Limb (tissue), 2 donors: ENCODE measurements around the gene FGGY.
A peak's percentile ranks its signal among the peaks of the same experiment; 100 is the strongest.
"Not testable (repeated sequence)": the region's sequence is repeated elsewhere in the genome, so short reads cannot be mapped to it uniquely, and the experiment has no call there.

Experiments
- DNase-seq, 2 donors: peaks; one replicate each; pipeline ENCODE4 v3.0.0-alpha.2; 2016; ENCODE audit errors: extremely low spot score in 2 of 2

FGGY gene

DNA sequence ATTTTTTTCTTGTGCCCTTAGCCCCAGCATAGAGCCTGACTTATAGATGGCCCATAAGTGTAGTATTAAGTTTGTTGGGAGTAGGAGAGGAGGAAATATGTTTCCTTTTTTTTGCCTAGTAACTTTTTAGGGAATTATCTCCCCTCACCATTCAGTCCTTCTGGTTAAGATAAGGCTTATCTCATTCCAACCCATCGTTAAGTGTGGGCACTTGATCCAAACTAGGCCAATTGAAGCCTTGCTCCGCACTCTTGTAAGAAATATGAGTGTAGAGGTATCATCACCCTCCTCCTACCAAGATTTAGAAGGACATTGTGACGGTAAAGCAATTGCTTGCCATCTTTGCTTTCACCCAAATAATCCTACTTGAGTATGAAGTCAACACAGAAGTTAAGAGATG is 8.8 kb upstream of the FGGY start:
- DNase-seq, result no peak

DNA sequence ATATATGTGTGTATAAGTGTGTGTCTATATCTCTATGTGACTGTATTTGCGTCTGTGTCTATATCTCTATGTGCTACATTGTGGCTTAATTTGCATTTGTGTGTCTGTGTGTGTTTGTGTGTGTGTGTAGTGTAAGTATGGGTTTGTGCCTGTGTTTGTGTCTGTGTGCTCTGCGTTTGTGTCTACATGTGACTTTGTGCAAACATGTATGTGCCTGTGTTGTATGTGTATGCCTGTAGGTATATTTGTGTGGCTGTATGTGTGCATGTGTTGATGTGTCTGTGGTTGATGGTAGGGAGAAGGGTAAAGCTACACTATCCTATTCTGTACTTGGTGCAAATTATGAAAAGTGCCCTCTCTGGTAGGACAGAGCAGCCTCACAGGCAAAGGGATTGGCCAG is 7.3 kb upstream of the FGGY start:
- no peak for DNase-seq

DNA sequence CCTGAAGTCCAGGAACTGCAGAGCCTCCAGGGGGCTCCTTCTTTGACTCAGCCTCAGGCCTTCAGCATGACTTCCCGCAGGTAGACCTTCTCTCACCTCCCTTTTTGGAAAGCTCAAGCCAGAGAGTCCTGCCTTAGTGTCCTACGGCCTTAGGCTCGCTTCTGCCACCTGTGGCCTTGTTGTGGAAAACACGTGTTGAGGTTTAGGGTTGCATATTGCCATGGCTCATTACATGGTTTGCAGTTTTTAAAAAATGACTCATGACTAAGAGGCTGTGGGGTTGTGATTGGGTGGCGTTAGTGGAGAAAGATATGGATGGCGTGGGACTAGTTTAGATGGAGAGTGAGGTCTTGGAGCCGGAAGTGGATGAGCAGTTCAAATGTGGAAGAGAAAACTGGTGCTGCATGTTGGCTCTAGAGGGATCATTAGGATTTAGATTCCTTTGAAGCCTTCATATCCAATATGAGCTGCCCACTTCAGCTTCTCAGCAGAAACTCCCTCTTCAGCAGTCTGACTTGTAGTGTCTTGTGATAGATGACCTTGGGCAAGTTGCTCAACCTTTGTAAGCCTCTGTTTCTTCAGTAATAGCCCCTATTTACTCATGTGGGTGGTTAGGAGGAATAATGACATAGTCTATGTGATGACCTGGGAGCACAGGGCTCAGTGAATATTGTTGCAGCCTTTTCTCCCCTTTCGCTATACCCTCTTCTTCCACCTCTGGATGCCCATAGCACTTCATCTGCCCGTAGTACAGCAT is 6.5 kb upstream of the FGGY start:
- DNase-seq, result no peak

DNA sequence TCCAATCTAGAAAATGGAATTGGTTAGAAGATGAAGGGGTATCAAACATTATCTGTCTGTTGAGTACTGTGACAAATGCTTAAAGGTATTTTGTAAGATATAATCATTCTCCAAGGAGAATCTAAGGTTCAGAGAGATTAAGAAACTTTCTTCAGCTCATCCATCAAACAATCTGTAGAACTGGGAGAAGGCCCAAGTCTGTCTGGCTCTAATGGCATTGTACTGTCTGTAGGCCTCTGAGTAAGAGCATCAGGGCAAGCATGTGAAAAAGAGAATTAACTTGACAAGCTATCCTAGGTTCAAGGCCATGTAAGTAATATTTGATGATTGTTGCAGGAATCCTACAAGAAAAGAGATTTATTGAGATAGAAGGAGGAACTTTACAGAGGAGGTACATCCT is 5.3 kb upstream of the FGGY start:
- DNase-seq, result no peak

DNA sequence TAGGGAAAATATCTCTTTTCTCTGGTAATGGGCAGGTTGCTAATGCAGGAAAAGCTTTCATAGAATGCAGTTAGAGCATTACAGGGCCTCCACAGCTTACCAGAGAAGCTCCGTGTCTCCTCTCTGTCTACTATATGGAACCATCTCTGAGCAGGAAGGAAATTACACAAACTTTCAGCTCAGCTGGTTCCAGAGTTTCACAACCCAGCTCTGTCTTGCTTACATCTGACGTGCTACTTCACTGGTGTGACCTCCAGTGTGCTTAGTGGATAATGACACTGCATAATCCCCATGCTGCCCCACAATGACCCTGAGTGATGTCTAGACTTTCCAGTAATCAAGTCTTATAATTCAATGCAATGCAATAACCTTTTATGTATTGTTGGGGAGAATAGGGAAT is 4.3 kb upstream of the FGGY start:
- DNase-seq, result no peak

DNA sequence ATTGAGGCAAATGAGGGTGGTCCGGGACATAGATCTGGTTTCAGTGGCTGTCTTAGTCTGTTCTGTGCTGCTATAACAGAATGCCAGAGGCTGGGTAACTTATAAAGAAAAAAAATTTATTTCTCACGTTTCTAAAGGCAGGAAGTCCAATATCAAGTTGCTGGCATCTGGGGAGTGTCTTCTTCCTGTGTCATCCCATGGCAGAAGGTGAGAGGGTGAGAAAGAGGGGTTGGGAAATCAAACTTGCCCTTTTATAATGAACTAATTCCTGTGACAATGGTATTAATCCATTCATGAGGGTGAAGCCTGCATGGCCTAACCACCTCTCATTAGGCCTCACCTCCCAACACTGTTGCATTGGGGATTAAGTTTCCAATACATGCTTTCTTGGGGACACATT is 3.7 kb upstream of the FGGY start:
- no peak for DNase-seq

DNA sequence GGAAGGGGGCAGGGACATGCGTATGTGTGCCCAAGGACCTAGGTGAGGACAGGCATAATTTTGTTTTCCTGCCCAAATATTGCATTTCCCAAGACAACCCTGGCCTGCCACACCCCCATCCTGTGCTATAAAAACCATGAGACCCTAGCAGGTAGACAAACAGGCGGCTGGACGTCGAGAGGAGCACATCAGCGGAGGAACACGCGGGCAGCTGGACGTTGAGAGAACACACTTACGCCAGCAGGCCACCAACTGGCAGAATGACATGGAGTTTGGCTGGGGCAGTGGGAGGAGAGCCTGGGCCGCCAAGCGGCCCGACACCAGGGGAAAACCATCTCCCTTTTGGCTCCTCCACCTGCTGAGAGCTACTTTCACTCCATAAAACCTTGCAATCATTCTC is 3.0 kb upstream of the FGGY start:
- no peak for DNase-seq

DNA sequence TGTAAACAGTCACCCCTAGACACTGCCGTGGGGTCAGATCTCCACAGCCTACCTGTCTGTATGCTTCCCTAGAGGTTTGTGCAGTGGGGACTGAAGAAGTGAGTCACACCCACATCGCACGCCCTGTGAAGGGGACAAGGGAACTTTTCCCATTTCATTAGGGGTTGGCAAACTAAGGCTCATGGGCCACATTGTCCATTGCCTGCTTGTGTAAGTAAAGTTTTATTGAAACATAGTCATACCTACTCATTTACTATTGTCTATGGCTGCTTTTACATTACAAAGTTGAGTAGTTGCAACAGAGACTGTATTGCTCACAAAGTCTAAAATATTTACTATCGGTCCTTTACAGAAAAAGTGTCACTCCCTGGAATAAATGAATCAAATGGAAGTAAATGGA is 2.5 kb upstream of the FGGY start:
- DNase-seq, result no peak

DNA sequence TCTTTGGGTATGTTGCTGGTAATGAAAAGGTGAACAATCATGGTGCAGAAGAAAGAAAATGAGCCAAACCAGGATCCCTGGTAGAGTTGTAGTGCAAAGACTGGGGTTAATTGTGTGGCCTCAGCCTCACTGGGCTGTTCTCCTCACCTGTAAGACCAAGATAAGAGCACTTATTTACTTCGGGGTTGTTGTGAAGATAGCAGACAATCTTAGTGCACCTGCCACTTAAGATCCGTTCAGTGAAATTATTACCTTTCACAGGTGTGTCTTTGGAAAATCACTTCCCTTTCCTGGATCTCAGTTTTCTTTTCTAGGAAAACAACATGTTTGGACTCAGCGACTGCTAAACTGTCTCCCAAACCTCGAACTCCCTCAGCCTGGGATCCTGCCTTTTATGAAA is 1.3 kb upstream of the FGGY start:
- DNase-seq, result no peak

DNA sequence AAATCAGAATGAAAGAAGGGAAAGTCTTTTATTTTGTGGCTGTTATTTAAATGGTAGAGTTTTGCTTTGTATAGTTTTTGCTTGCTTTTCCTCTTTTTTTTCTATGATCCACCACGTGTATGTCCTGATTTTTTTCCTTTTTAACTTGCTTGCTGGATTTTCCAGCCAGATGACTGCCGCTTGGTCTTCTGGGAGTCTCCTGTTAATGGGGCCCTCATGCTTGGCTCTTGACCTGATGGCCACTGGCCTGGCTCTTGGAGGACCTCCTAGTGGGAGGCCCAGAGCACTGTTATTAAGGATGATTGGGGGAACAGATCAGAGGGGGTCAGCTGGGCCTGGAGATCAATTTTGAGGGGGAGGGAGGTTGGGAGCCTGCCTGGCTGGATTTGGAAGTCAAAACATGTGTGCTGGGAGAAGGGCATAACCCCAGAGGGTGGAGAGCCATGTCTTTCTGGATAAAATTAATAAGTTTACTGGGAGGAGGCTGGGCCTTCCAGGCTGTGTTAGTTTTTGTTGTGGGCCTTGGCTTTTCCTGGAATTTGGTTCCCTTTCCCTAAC is 1.2 kb downstream of the FGGY start:
- peak in 1 of 2 donors; percentile 39 for DNase-seq

DNA sequence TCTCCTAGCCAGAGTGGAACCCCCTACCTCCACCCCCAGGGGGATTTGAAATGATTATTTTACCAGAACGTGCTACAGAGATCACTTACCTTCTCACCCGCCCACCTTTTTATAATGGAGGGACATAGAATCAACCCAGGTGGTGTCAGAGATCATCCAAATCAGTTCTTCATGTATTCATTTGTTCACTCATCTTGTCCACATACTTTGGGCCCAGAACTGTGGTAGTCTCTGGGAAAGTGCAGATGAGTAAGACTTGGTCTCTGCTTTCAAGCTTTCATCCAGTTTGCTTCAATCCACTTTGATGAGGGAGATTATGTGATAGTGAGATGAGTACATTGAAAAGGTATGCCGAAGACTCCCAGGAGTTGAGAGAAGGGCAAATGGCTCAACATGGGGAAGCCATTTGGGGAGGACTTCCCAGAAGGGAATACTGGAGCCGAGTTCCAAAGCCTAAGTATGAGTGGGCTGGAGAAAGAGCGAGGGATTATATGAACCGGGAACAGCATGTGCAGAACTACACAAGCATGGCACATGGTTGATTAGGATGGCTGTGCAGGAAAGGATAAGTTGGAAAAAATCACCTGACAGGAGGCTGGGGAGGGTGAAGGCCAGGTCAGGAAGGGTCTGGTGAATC is 1.9 kb downstream of the FGGY start:
- no peak for DNase-seq

DNA sequence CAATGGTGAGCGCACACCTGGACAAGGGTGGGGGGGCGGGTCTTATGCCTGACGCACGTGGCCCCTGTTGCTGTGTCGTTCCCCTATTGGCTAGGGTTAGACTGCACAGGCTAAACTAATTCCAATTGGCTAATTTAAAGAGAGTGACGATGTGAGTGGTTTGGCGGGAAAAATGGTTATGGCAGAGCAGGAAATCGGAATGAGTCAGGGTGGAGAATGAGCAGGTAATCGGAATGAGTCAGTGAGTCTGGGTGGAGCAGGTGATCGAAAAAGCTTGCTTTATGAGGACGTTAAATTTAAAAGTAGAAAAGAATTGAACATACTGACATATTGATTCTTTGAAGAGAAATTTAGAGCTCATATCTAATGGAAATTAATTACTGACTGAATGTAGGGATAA is 2.8 kb downstream of the FGGY start:
- not testable (repeated sequence) for DNase-seq

DNA sequence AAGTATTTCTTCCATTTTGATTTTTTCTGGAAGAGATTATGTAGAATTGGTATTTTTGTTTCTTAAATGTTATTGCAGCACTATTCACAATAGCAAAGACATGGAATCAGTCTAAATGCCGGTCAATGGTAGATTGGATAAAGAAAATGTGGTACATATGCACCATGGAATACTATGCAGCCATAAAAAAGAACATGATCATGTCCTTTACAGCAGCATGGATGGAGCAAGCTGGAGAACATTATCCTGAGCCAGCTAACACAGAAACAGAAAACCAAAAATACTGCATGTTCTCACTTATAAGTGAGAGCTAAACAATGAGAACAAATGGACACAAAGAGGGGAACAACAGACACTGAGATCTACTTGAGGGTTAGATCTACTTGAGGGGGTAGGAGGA is 5.4 kb downstream of the FGGY start:
- no peak for DNase-seq

DNA sequence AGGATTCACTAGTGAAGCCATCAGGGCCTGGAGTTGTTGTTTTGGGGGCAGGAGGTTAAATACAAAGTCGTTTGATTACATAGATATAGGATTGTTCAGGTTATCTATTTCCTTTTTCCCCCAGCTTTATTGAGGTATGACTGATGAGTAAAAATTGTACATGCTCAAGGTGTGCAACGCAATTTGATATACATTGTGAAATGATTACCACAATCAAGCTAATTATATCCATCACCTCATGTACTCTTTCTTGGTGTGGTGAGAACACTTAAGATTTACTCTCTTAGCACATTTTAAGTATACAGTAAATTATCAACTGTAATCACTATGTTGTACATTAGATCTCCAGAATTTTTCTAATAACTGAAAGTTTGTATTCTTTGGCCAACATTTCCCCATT is 6.0 kb downstream of the FGGY start:
- no peak for DNase-seq

DNA sequence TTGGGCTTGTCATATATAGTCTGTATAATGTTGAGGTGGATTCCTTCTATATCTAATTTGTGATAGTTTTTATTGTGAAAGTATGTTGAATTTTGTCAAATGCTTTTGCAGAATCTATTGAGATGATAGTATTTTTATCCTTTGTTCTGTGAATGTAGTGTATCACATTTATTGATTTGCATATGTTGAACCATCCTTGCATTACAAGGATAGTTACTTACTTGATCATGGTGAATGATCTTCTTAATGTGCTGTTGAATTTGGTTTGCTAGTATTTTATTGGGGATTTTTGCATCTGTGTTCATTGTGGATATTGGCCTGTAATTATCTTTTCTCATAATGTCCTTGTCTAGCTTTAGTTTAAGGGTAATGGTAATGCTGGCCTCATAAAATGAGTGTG is 8.3 kb downstream of the FGGY start:
- no peak for DNase-seq

DNA sequence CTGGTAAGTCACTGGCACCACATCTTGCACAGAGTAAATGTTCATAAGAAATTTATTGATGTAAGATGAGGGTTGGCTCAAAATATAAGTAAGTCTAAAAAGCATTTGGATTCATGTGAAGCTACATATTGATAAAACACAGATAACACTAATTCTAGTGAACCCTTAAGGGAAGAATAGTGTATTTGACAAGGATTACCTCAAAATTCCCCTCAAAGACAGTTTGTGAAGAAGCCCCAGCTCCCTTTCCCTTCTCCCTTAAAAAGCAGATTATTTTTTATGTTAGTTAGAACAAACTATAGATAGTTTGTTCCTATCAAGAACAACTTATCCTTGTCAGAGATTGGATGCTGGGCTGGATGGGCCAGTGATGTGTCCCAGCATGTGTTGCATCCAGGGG is 10.7 kb downstream of the FGGY start:
- DNase-seq, result no peak

DNA sequence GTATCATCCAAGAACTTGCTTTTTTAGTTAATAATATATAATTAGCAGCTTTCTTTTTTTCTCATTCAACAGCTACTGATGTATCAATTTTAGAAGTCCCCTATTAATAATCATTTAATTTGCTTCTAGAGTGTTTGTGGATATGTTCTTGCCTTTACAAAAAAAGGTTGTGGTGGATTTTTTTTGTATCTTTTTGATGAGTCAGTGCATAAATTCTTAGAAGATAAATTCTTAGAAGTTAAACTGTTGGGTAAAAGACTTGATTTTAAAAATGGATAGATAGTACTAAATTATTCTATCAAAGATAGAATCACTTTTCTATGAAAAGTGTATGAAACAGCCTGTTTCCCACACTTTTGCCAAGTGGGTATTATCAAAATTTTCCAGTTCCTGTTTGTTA is 11.9 kb downstream of the FGGY start:
- no peak for DNase-seq

DNA sequence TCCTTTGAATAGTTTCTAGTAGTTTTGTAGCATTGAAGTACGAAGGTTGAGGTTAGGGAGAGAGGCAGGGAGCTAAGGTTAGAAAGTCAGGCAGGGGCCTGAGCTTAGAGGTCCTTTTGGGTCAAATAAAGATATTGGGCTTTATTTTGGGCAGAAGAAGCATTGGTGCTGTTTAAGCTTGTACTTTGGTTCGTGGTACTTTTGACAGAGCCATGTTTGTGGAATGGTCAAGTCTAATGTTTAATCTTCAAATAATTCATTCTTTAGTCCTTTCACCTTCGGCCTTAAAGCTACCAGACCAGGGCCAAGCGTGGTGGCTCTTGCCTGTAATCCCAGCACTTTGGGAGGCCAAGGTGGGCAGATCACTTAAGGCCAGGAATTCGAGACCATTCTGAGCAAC is 12.5 kb downstream of the FGGY start:
- DNase-seq, result no peak

DNA sequence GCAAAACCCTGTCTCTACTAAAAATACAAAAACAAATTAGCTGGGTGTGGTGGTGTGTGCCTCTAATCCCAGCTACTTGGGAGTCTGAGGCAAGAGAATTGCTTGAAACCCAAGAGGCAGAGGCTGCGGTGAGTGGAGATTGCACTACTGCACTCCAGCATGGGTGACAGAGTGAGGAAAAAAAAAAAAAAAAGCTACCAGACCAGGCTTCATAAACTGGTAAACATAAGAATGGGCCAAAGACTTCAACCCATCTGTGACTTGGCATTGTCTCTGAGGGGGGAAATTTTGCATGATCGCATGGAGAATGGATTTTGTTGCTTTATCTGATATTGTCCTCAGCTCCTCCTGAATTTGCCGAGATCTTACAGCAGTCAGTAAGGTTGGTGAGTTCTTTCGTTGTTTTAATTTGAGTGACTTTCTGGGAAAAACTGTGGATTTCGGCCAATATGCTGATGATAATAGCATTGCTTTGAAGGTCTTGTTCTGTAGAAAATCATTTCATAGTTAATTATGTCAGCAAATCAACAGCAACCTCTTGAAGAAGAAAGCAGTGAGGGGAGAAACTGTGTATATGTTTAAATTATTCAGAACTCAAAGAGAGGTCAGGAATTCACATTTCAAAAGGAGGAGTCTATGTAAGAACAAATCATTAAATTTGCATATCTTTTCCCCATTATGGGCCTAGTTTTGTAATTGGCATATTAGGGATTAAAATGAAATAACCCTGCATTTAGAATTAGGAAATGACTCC is 13.1 kb downstream of the FGGY start:
- no peak for DNase-seq

DNA sequence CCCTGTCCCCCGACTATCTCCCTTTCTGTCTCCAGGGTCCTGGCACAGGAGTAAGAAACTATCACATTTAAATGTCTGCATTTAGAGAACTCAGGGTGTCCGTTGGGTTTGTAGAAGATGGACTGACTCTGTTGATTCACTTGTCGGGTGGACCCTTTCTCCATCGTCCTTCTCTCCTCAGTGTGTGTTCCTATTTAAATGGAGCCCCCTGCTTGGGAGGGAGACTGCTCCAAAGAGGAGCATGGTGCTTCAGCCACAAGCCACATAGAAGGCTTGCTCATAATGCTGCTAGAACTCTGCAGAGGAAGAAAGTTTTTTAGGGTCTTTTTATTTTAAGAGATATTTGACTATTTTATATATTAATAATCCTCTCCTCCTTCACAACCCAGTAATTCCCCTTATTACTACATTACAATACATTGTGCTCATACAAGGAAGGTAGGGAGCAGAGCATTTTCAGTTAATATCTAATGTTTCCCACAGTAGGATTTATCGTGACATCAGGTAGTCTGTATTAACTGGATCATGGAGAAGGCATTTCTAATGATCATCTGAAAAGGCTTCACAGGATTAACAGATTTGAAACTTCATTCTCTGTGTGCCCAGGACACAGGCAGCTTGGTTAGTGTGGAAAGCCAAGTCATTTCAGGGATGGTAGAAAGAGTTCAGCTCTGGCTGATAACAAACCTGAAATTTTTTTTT is 13.8 kb downstream of the FGGY start:
- DNase-seq, result no peak

DNA sequence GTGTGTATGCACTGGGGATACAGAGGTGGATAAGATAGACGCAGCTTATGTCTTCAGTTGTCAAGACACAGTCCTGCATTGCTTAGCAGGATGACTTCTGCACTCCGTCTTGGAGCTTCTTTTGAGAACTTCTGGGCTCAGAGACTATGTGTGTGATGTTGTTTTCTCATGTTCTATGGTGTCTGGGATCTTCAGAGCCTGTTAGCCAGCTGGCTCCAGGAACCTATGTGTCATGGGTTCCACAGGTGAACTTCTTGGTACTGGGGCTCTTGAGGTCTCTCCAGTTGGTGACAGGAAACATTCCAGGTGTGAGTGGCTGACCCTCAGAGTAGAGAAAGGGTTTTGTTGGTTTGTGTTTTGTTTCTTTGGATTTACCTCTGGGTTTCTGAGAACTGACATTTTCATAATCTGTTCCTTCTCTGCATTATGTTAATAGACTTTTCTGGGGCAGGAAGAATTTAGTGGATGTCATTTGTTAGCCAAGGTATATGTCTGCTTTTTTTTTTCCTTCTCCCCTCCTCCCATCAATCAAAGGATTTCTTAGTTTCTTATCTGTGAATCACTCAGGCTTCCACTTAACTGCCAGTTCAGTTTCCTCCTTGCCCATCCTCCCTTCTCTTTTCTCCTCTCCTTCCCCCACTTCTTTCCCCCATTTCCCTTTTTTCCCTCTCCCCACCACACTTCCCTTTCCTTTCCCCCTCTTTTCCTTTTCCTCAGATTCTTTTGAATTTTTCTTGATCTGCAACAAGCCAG is 18.1 kb downstream of the FGGY start:
- DNase-seq, result no peak
